ENCODE measurements around the gene ANKRD17. TPM values are rescaled to one million over a fixed set of nuclear protein-coding genes. Genes with fewer than 3 reads are reported as not detected.
"Not testable (repeated sequence)": the region's sequence is repeated elsewhere in the genome, so short reads cannot be mapped to it uniquely, and the experiment has no call there.

ANKRD17 gene, protein sequence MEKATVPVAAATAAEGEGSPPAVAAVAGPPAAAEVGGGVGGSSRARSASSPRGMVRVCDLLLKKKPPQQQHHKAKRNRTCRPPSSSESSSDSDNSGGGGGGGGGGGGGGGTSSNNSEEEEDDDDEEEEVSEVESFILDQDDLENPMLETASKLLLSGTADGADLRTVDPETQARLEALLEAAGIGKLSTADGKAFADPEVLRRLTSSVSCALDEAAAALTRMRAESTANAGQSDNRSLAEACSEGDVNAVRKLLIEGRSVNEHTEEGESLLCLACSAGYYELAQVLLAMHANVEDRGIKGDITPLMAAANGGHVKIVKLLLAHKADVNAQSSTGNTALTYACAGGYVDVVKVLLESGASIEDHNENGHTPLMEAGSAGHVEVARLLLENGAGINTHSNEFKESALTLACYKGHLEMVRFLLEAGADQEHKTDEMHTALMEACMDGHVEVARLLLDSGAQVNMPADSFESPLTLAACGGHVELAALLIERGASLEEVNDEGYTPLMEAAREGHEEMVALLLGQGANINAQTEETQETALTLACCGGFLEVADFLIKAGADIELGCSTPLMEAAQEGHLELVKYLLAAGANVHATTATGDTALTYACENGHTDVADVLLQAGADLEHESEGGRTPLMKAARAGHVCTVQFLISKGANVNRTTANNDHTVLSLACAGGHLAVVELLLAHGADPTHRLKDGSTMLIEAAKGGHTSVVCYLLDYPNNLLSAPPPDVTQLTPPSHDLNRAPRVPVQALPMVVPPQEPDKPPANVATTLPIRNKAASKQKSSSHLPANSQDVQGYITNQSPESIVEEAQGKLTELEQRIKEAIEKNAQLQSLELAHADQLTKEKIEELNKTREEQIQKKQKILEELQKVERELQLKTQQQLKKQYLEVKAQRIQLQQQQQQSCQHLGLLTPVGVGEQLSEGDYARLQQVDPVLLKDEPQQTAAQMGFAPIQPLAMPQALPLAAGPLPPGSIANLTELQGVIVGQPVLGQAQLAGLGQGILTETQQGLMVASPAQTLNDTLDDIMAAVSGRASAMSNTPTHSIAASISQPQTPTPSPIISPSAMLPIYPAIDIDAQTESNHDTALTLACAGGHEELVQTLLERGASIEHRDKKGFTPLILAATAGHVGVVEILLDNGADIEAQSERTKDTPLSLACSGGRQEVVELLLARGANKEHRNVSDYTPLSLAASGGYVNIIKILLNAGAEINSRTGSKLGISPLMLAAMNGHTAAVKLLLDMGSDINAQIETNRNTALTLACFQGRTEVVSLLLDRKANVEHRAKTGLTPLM (N-terminal part only)
- 32.3 TPM for polyA plus RNA-seq (2013, experiment 1 of 2; ENCODE audit: insufficient read length)
- 28.5 TPM for polyA plus RNA-seq (2013, experiment 2 of 2; ENCODE audit: insufficient read length)

DNA sequence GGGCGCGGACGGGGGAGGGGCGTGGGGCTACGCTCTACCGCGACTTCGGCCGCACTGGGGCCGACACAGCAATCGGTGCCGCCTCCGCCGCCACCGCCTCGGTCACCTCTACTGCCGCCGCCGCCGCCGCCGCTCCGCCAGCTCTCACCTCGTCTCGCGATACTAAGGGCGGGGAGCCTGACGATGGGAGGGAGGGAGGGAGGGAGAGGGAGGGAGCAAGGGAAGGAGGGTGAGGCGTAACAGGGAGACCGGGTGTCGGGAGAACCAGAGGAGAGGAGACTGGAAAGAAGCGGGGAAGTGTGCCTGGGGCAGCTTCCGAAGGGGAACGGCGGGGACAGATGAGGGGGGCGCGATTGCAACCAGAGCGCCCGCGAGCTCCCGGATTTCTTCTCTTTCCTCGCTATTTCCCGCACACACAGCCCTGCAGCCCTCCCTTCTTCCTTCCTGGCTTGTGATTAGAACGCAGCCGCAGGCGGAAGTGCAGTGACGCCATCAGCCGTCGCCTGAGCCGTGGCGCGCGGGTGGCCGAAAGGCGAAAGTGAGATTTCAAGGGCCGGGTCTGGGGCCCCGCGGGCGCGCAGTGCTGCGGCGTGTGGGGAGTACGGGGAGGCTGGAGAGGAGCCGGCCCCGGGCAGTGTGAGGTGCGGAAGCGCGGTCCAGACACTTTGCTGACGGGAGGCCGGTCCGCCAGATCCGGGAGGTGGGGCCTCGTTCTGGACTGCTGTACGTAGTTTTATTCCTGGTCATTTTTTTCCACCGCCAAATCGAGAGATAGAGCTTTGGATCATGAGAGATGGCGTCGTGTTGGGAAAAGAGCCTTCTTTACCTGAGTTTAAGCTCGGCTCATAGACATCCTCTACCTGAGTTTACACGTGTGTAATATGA is at the start of gene ANKRD17:
Gene ANKRD17 (minus strand): TSS at position 113 of the 885 bp plus-strand sequence. CDS start 130 bp downstream, outside the sequence.
- DNase-seq, result peak; percentile 94

DNA sequence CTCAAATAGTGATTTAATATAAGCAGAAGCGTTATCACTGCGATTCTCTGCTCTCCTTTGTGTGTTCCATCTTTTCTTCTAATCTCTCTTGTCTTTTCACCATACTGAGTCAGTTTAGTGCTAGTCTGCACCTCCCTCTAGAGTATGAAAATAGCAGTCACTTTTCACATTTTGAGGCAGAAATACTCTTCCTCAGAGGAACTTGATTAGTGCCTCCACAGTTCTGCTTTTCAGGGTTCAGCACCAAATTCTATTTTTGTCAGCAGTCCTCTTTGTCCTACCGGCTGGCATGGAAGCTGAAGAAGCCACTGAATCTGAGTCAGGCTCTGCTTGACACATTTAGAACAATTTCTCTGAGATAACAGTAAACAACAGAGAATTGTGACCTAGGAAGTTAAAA is 49.7 kb upstream of the ANKRD17 start:
- DNase-seq, result peak; percentile 51

DNA sequence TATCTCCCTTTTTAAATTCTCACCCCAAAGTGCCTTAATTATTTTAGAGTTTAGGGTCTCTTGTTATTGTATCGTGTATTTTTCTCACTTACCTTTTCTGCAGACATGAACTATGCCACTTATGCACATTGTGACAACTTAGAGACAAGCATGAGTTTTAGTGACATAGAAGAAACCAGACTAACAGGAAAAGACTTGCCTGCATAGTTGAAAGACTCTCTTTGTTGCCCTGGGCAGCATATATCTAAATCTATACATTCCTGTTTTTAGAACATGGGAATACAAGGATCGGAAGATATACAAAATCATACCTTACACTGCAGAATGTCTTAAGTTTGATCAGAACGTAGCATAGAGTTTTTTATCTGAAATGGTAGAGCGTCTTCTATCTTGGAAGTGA is 45.1 kb upstream of the ANKRD17 start:
- DNase-seq, result no peak

DNA sequence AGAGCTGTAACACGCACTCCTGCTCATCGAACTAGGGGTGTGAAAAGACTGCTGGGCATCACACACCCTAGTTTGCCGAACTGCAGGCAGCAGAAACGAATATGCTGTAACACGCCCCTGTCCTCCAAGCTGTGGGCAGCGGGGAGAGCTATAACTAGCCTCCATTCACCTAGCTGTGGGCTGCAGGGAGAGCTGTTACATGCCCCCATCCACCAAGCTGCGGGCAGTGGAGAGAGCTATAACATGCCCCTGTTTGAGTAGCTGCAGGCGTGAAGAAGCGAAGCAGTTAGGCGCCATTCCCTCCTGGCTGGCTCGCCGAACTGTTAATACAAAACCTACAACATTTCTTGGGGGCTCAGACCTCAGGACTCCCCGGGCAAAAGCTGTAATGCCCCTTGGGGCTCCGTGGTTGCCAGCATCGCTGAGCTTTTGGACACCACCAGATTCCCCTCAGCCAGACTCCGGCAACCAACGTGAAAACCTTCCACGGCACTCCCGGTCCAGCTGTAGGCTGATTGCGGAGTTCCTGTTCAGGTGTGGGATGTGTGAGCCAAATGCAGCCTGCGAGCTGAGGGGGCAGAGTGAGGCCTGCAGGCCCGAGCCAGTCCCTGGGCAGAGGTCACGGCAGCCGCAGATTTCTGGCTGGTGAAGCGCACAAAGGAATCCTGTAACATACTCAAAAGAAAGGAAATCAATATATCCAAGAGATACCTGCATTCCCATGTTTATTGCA is 41.1 kb upstream of the ANKRD17 start:
- DNase-seq, result no peak

DNA sequence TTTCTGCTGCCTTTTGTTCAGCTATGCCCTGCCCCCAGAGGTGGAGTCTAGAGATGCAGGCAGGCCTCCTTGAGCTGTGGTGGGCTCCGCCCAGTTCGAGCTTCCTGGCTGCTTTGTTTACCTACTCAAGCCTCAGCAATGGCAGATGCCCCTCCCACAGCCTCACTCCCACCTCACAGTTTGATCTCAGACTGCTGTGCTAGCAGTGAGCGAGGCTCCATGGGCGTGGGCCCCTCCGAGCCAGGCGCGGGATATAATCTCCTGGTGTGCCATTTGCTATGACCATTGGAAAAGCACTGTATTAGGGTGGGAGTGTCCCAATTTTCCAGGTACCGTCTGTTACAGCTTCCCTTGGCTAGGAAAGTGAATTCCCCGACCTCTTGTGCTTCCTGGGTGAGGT is 34.1 kb upstream of the ANKRD17 start:
- not testable (repeated sequence) for DNase-seq

DNA sequence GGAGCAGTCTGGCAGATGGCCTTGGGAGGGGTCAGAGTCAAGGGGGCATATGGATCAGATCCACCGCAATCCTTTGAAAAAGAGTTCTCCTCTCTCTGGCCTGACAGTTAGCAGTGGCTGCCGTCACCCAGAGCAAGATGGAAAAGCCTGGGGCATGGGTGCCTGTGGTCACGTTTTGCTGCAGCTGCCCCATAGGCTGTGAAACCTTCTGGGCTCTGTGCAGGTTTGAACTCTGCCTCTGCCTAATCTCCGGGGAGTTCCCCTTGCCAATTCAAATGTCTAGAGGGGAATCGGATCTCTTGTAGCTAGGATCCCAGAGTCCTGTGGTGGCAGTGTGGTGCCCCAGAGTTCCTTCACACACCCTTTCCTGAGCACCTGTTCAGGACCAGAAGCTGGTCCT is 23.4 kb upstream of the ANKRD17 start:
- no peak for DNase-seq

DNA sequence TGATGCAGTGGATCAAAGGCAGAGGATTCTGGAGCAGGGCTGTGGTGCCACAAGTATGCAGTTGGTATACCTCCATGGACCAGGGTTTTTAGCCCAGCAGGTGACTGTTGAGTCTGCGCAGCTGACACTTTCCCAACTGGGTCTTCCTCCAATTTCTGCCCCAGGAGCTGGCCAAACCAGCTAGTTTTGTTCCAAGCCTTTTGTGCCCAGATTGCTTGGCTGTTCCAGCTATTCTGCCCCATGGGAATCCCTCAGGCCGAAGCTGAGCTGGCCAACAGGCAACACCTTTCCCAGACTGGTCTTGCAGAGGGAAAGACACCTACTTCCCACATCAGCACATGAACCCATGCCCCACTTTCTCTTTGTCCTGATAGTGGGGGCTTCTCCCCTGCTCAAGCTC is 22.8 kb upstream of the ANKRD17 start:
- DNase-seq, result no peak

DNA sequence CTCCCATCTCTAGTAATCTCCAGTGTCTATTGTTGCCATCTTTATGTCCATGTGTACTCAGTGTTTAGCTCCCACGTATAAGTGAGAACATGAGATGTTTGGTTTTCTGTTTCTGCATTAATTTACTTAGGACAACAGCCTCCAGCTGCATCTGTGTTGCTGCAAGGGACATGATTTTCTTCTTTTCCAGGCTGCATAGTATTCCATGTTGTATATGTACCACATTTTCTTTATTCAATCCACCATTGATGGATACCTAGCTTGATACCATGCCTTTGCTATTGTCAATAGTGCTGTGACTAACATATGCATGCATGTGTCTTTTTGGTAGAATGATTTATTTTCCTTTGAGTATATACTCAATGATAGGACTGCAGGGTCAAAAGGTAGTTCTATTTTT is 18.6 kb upstream of the ANKRD17 start:
- DNase-seq, result no peak

DNA sequence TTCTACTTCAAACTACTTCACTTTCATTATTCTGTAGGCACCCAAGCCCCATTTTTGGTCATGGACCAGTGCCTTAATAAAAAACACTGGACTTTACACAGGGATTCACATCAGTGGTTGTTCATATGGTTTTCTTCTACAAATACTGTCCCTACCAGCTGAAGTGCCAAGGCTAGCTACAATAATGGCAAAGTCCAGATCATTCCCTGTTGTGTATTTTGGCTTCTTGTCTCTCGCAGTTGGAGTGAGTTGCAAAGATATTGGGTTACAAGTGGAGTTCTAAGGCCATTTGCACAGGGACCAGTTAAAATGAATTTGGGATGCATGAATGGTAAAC is 16.7 kb upstream of the ANKRD17 start:
- no peak for DNase-seq

DNA sequence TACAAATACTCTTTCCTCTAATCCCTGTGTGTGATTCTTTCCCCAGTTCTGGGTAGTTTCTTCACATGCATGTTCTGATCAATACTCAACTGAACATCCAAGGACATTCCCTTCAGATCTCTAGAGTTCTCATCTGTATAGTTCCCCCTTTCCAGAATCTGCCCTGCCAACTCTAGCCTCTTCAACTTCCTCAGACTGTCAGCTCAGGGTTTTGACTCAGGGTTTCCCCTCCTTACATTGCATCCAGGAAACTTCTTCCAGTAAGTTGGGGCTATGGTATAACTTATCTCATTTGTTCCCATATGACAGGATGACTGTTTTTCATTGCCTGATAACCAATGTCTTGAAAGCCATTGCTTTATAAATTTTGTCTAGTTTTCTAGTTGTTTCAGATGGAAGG is 14.2 kb upstream of the ANKRD17 start:
- DNase-seq, result no peak

DNA sequence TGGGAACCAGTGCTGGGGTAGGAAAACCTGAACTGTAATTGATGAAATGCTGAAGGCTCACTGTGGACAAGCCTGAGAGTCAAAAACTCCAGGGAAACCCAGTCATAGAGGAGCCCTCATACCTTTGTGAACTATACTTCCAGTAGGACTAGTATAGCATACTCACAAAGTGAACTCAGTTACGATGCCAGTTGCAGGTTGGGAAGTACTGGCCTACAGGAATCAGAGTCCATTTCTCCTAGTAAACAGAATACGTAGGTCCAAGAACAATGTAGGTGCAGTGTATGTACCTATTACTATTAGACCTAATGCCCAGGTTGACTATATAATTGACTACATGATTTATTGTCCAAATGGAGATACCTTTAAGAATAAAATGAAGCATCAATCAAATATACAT is 8.5 kb upstream of the ANKRD17 start:
- no peak for DNase-seq

DNA sequence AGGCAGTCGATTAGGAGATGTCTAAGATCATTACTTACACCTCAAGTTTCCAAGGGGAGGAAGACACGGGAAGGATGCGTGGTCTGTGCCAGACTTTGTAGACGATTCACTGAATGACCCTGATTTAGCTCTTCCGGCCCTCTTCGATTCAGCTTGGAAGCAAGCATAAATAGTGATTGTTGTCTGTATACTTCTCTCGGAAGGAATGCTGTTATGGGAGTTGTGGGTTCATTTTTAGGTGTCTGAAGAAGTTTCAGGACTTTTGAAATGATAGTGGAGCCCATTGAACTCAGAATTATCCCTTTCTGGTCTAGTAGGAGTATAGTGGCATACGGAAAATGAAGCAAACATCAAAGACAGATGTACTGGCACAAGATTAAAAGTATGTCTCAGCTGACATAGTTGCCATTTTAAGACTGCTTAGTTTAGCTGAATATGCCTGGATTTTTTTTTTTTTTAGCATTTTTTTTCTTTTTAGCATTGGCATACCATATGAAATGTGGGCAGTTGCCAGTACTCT is 1.0 kb upstream of the ANKRD17 start:
- no peak for DNase-seq

DNA sequence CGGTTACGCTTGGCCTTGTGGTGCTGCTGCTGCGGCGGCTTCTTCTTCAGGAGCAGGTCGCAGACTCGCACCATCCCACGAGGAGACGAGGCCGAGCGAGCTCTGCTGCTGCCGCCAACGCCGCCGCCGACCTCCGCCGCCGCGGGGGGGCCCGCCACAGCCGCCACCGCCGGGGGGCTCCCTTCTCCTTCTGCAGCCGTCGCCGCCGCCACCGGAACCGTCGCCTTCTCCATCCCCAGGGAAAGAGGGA is 237 bp downstream of the ANKRD17 start:
- no peak for DNase-seq

DNA sequence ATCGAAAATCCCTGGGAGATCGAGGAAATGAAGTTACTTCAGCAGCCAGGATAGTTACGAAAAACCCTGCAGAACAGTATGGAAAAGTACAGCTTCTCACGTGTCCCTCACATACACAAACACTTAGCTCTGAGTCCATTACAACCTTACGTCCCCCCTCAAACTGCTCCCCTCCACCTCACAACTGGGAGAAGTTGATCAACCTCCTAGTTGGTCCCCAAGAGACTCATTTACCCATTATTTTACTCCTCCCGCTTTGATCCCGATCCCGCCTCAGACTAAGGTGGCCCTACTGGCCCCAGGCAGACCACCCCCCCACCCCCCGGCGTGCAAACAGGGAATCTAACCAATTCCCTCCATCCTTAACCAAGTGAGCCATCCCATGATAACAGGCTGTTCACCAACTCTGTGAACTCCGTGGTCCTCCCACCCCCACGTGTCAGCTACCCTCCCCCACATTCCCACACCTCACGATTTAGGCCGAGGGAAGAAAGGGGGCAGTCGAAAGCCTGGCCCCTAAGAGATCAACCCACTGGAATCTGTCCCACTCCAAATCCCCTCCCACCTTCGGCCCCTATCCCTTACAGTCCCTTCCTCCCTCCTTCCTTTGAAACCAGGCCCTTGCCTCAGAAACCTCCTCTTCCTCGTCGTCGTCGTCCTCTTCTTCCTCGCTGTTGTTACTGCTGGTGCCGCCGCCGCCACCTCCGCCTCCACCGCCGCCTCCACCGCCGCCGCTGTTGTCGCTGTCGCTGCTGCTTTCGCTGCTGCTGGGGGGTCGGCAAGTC is 755 bp downstream of the ANKRD17 start:
- peak; percentile 38 for DNase-seq

DNA sequence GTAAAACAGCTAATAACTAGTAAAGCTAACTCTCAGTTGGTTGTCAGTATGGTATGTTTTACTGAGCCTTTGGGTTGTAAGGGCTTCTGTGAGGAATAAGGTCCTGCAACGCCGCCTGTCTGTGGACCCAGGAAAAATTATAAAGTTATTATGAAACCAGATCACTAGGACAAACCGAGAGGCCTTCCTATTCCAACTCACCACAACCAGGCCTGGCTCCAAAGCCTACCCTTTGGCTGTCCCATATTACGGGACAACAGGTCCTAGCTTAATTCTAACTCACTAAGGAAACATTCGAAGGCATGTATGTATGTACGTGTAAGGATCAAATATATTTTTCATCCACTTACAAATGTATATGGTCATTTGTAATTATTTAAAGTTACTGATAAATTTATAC is 1.4 kb downstream of the ANKRD17 start:
- peak; percentile 86 for DNase-seq

DNA sequence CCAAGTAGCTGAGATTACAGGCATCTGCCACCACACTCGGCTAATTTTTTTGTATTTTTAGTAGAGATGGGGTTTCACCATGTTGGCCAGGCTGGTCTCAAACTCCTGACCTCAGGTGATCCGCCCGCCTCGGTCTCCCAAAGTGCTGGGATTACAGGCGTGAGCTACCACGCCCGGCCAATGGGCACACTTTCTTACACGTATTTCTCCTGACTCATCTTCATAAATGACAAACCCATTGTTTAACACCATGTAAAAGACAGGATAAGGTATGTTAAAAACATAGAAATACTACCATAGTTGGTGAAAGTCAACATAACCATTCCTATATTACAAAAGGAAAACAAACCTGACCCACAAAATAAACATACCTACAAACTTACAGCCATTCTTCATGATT is 2.8 kb downstream of the ANKRD17 start:
- not testable (repeated sequence) for DNase-seq

DNA sequence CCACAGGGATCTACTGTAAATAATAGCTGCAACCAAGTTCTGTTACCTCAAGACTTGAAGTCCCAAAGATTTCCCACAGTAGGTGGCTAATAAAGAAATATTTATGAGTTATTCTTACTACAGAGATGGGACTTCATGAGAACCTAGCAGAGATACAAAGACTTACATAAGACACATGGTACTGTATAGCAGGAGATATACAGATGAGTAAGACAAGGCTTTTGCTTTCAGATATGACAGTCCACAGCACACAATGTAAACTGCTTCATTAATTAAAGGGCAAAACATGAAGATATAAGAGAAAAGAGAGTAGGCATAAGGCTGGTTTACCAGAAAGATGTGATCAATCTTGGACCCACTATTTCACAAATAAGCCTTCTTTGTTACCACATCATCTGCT is 6.6 kb downstream of the ANKRD17 start:
- DNase-seq, result peak; percentile 9

DNA sequence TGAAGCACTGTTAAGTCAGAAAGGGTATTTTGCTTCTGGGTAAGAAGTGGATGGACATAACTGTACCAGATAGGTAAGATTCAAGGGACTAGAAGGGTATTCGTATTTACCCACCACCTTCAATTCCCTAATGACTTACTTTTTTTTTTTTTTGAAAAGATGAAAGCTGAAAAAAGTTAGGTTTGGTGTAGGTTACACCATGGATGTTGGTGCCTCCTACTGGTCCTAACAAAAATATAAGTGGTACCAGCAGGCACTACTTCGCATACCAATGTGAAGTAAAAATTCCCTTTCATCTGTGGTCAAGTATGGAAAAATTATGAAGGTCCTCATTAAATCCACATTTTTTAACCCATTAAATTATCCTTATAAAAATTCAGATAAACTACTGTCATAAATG is 7.2 kb downstream of the ANKRD17 start:
- peak; percentile 21 for DNase-seq

DNA sequence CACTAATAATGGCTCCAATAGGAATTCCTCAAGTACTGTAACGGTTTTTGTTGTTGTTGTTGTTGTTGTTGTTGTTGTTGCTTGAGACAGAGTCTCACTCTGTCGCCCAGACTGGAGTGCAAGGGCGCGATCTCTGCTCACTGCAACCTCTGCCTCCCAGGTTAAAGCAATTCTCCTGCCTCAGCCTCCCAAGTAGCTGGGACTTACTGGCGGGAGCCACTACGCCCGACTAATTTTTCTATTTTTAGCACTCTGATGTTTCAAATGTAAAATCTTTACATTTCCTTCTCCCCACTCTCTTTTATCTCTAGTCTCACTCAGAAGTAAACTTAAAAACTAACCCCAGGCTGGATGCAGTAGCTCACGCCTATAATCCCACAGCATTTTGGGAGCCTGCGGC is 8.0 kb downstream of the ANKRD17 start:
- DNase-seq, result no peak

DNA sequence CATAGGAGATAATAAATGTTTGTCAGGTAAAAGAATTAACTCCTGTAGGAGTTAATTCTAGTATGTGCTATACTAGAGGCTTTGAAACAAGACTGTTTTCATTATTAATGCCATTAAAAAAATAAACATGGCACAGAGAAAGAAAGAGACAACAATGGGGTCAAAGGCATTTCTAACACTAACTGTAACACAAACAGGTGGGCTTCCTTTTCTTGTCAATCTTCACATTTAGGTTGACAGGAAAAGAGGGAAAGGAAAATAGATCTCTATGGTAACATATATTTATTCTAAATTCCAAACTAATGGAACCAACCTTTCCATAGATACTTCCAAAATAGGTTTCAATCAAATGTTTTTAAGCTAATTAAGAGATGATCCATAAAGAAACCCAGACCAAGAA is 9.8 kb downstream of the ANKRD17 start:
- DNase-seq, result no peak
